HG03378 (cell line): ENCODE data around the gene HOXA4.

Source experiments
- ATAC-seq: cut with Tn5 transposase; IDR thresholded peaks from one replicate; pipeline ENCODE4 v1.9.1; 2021; ENCODE audit warnings: mild to moderate bottlenecking, moderate library complexity; ENCODE audit not compliant: unreplicated experiment

HOXA4 gene

GRCh38 chr7:27130540-27131389 lies at the start of gene HOXA4:
Gene HOXA4, minus strand, starts transcription at chr7:27130757. Its CDS starts 24 bp downstream, at chr7:27130733.
- no peak for ATAC-seq

- ATAC-seq = no peak
Measured at GRCh38 chr7:27179503-27180430, 49.2 kb upstream of the HOXA4 start.

GRCh38 chr7:27179030-27179429 lies 48.5 kb upstream of the HOXA4 start:
- ATAC-seq = no peak

- no peak for ATAC-seq
Measured at GRCh38 chr7:27178366-27178765, 47.8 kb upstream of the HOXA4 start.

- ATAC-seq = no peak
Measured at GRCh38 chr7:27177795-27178320, 47.3 kb upstream of the HOXA4 start.

- no peak for ATAC-seq
Measured at GRCh38 chr7:27176962-27177794, 46.6 kb upstream of the HOXA4 start.

- no peak for ATAC-seq
Measured at GRCh38 chr7:27176524-27176845, 45.9 kb upstream of the HOXA4 start.

- ATAC-seq = no peak
Measured at GRCh38 chr7:27175626-27176523, 45.3 kb upstream of the HOXA4 start.

GRCh38 chr7:27174874-27175625 lies 44.5 kb upstream of the HOXA4 start:
- no peak for ATAC-seq

- no peak for ATAC-seq
Measured at GRCh38 chr7:27173956-27174873, 43.7 kb upstream of the HOXA4 start, which contains the start of gene HOXA10. Gene HOXA10, minus strand, starts transcription at chr7:27174320. Its CDS starts 14 bp downstream, at chr7:27174306.

- ATAC-seq = no peak
Measured at GRCh38 chr7:27173511-27173955, 43.0 kb upstream of the HOXA4 start.

GRCh38 chr7:27172823-27173510 lies 42.4 kb upstream of the HOXA4 start:
- no peak for ATAC-seq

- ATAC-seq = no peak
Measured at GRCh38 chr7:27172315-27172774, 41.8 kb upstream of the HOXA4 start.

- no peak for ATAC-seq
Measured at GRCh38 chr7:27171637-27172314, 41.2 kb upstream of the HOXA4 start.

- ATAC-seq = no peak
Measured at GRCh38 chr7:27171325-27171636, 40.7 kb upstream of the HOXA4 start.

GRCh38 chr7:27170426-27171324 lies 40.1 kb upstream of the HOXA4 start:
- ATAC-seq = no peak
